PC-9 (cell line): ENCODE data around the gene TXNRD1. TPM values are rescaled to one million over a fixed set of nuclear protein-coding genes. Genes with fewer than 3 reads are reported as not detected.

Source experiments
- BruUV-seq: library from RNA; stranded (reverse); fragments of 400-500 nt; replicated peaks from 2 replicates; lab custom pipeline; 2021; lab: Mats Ljungman, UMichigan
- CTCF ChIA-PET: fragments of 300-600 bp; sonication (Branson Sonifier 250); formaldehyde crosslinking; loops from one replicate; lab custom pipeline; 2022; ENCODE audit warnings: antibody characterized with exemption; lab: Charles Lee
- POLR2A ChIA-PET: fragments of 300-600 bp; sonication (Branson Sonifier 250); formaldehyde crosslinking; loops from one replicate; lab custom pipeline; 2022; ENCODE audit warnings: antibody characterized with exemption; ENCODE audit not compliant: unreplicated experiment; lab: Charles Lee
- DNase-seq, 2 experiments: peaks; one replicate each; pipeline versions ENCODE4 v3.0.0 to v3.0.0-alpha.2; 2015 to 2022; ENCODE audit warnings: mixed read lengths in 1 of 2
- H2AFZ ChIP-seq: fragments of 200-600 bp; sonication (generic); 2 replicates; pipeline ENCODE4 v1.8.1; 2017; ENCODE audit warnings: antibody characterized with exemption
- H3F3A ChIP-seq: fragments of 200-600 bp; sonication (generic); 2 replicates; pipeline ENCODE4 v1.8.1; 2017; ENCODE audit warnings: antibody characterized with exemption, mild to moderate bottlenecking, low read depth; ENCODE audit not compliant: insufficient read depth
- H3K27ac ChIP-seq: fragments of 200-600 bp; sonication (generic); 2 replicates; pipeline ENCODE4 v1.6.1; 2016; ENCODE audit warnings: mixed run types
- H3K27me3 ChIP-seq: fragments of 200-600 bp; sonication (generic); 2 replicates; pipeline ENCODE4 v1.6.1; 2016; ENCODE audit warnings: low read depth, mixed run types; ENCODE audit not compliant: insufficient read depth
- H3K36me3 ChIP-seq: fragments of 200-600 bp; sonication (generic); 2 replicates; pipeline ENCODE4 v1.6.1; 2016; ENCODE audit warnings: low read depth, mixed run types
- H3K4me1 ChIP-seq: fragments of 200-600 bp; sonication (generic); replicated peaks from 2 replicates; pipeline ENCODE4 v1.6.1; 2016; ENCODE audit warnings: mixed run types; ENCODE audit not compliant: insufficient read depth
- H3K4me2 ChIP-seq: fragments of 200-600 bp; sonication (generic); 2 replicates; pipeline ENCODE4 v1.6.1; 2017; ENCODE audit warnings: mixed run types
- H3K4me3 ChIP-seq: fragments of 200-600 bp; sonication (generic); 2 replicates; pipeline ENCODE4 v1.6.1; 2016; ENCODE audit warnings: mixed run types
- H3K79me2 ChIP-seq: fragments of 200-600 bp; sonication (generic); 2 replicates; pipeline ENCODE4 v1.6.1; 2017; ENCODE audit warnings: low read depth, mixed run types
- H3K9me2 ChIP-seq: fragments of 200-600 bp; sonication (generic); 2 replicates; pipeline ENCODE4 v1.8.1; 2017; ENCODE audit warnings: mild to moderate bottlenecking; ENCODE audit not compliant: insufficient read depth
- H3K9me3 ChIP-seq: fragments of 200-600 bp; sonication (generic); 2 replicates; pipeline ENCODE4 v1.8.1; 2016; ENCODE audit warnings: low read depth; ENCODE audit not compliant: insufficient read depth
- H4K20me1 ChIP-seq: fragments of 200-600 bp; sonication (generic); 2 replicates; pipeline ENCODE4 v1.8.1; 2017; ENCODE audit not compliant: insufficient read depth
- CTCF ChIP-seq: fragments of 200-600 bp; sonication (generic); conservative IDR thresholded peaks from 2 replicates; pipeline ENCODE4 v1.6.1; 2017; ENCODE audit warnings: mixed run types, antibody characterized with exemption, mild to moderate bottlenecking, moderate library complexity
- EZH2 ChIP-seq: fragments of 200-600 bp; sonication (generic); IDR thresholded peaks from 2 replicates; pipeline ENCODE4 v1.8.0; 2017; ENCODE audit warnings: antibody characterized with exemption, low read depth
- intact Hi-C: fragments of 100-400 bp; cut with micrococcal nuclease; formaldehyde crosslinking; loops from one replicate; pipeline ENCODE4 v1.10.0; 2022; ENCODE audit not compliant: unreplicated experiment
- total RNA-seq: library from RNA; stranded (reverse); gene quantifications from 2 replicates; pipeline ENCODE4 v1.2.3, GENCODE V29; 2021

Gene TXNRD1
- total RNA-seq, 1 experiment from 2014 or later = 1,250 TPM

GRCh38 chr12:104207416-104208205, 8.0 kb upstream of the TXNRD1 start:
- Histone ChIP-seq H3F3A (peaks cover 5% of the 10 kb centered on the region; the same call in 1 of the 2 replicates), H3K4me3 (no peak overlapping the region), H3K9me3 (no peaks in the 10 kb centered on the region), H3K27ac (no peak overlapping the region), H3K27me3 (no peaks in the 10 kb centered on the region), H3K4me2 (no peak overlapping the region), H2AFZ (no peak overlapping the region), H3K79me2 (0 out of 2 replicates have a peak, but pooled peaks cover 9% of the 10 kb centered on the region), H3K4me1 (no peaks in the 10 kb centered on the region), H3K9me2 (no peaks in the 10 kb centered on the region), H3K36me3 (no peaks in the 10 kb centered on the region), H4K20me1 (no peaks in the 10 kb centered on the region)
- no peak for DNase-seq
- no TSS peak for BruUV-seq
- intact Hi-C loops = loop anchor here (10.0 kb wide), 2 partner anchors 897 to 1177 kb away; partner anchors contain the start of gene WASHC4
- TF ChIP-seq CTCF = no peak
- no peak for TF ChIP-seq EZH2
- ChIA-PET CTCF (no interaction called here), POLR2A (no interaction called here)

- ChIA-PET POLR2A (no interaction called here), CTCF (interaction anchor here (0.6 kb wide), 1 partner anchor 43 kb away, joined by 3 read pairs; no protein-coding TSS in a partner anchor)
Measured at GRCh38 chr12:104212516-104212915, 3.1 kb upstream of the TXNRD1 start.

More at GRCh38 chr12:104212516-104212915, 3.1 kb upstream of the TXNRD1 start:
- Histone ChIP-seq H3K9me3 (no peaks in the 10 kb centered on the region), H3K4me1 (peaks cover 30% of the 10 kb centered on the region), H3K27me3 (no peaks in the 10 kb centered on the region), H3K4me2 (no peak overlapping the region), H4K20me1 (no peaks in the 10 kb centered on the region), H3K27ac (no peak overlapping the region), H3K79me2 (peaks cover 47% of the 10 kb centered on the region), H3K9me2 (no peaks in the 10 kb centered on the region), H2AFZ (no peak overlapping the region), H3K36me3 (no peaks in the 10 kb centered on the region), H3K4me3 (no peak overlapping the region), H3F3A (peaks cover 23% of the 10 kb centered on the region)
- TF ChIP-seq CTCF (no peak), EZH2 (no peak)
- intact Hi-C loops = loop anchor here (10.0 kb wide), 1 partner anchor 142 kb away; no protein-coding TSS in a partner anchor
- BruUV-seq = no TSS peak
- DNase-seq = no peak
